HEK293 (cell line): ENCODE data around the gene TEAD3.
A peak's percentile ranks its signal among the peaks of the same experiment; 100 is the strongest.

Source experiments
- CTCF ChIA-PET: fragments of 350-600 bp; formaldehyde crosslinking; extraction: SDS; loops from one replicate; lab custom pipeline; 2021; ENCODE audit warnings: antibody characterized with exemption; lab: Yijun Ruan, JAX
- POLR2A ChIA-PET: fragments of 300-600 bp; formaldehyde crosslinking; extraction: SDS; loops from one replicate; lab custom pipeline; 2020; ENCODE audit warnings: antibody characterized with exemption, inconsistent platforms; lab: Yijun Ruan, JAX
- H3K27ac ChIP-seq: fragments of 200-500 bp; sonication (Bioruptor generic); 2 replicates; pipeline ENCODE4 v1.5.1; 2014; ENCODE audit warnings: low read depth, low read length, control low read depth, inconsistent platforms; ENCODE audit errors: extremely low read depth
- H3K36me3 ChIP-seq, 2 experiments: fragments of 200-500 bp in 1 of 2; sonication (Bioruptor generic) in 1 of 2; 1 replicate in 1 of 2; 2 replicates in 1 of 2; pipeline ENCODE4 v1.5.1; 2014 to 2017; ENCODE audit warnings: inconsistent platforms in 2 of 2, low read length in 2 of 2; ENCODE audit not compliant: control insufficient read depth in 2 of 2, insufficient read depth in 1 of 2
- H3K4me1 ChIP-seq: fragments of 200-500 bp; sonication (Bioruptor generic); 2 replicates; pipeline ENCODE4 v1.5.1; 2014; ENCODE audit warnings: mild to moderate bottlenecking, low read length, inconsistent platforms; ENCODE audit not compliant: control insufficient read depth, insufficient read depth
- H3K4me3 ChIP-seq: 2 replicates; pipeline ENCODE4 v1.5.1; 2011; ENCODE audit warnings: low read depth, mild to moderate bottlenecking, control low read depth, low read length, moderate library complexity
- H3K9me3 ChIP-seq: fragments of 200-500 bp; sonication (Bioruptor generic); 2 replicates; pipeline ENCODE4 v1.5.1; 2014; ENCODE audit warnings: low read depth, low read length, inconsistent platforms; ENCODE audit not compliant: control insufficient read depth, insufficient read depth
- GLIS1 ChIP-seq: fragments of 450-650 bp; formaldehyde crosslinking; IDR thresholded peaks from 2 replicates; pipeline ENCODE4 v1.5.1; 2016; ENCODE audit warnings: missing biosample characterization, missing genetic modification characterization
- GLIS2 ChIP-seq: fragments of 450-650 bp; formaldehyde crosslinking; IDR thresholded peaks from 2 replicates; pipeline ENCODE4 v1.5.1; 2016; ENCODE audit warnings: missing biosample characterization, missing genetic modification characterization
- KLF1 ChIP-seq: fragments of 450-650 bp; formaldehyde crosslinking; IDR thresholded peaks from 2 replicates; pipeline ENCODE4 v1.5.1; 2016; ENCODE audit warnings: missing biosample characterization, missing genetic modification characterization
- KLF8 ChIP-seq: fragments of 450-650 bp; formaldehyde crosslinking; IDR thresholded peaks from 2 replicates; pipeline ENCODE4 v1.5.1; 2016; ENCODE audit warnings: missing biosample characterization, missing genetic modification characterization
- KLF9 ChIP-seq: fragments of 450-650 bp; formaldehyde crosslinking; IDR thresholded peaks from 2 replicates; pipeline ENCODE4 v1.5.1; 2016; ENCODE audit warnings: missing biosample characterization, missing genetic modification characterization, low read depth
- SCRT1 ChIP-seq: fragments of 450-650 bp; formaldehyde crosslinking; IDR thresholded peaks from 2 replicates; pipeline ENCODE4 v1.5.1; 2016; ENCODE audit warnings: missing biosample characterization, missing genetic modification characterization, borderline replicate concordance
- WT1 ChIP-seq: fragments of 450-650 bp; formaldehyde crosslinking; IDR thresholded peaks from 2 replicates; pipeline ENCODE4 v1.5.1; 2016; ENCODE audit warnings: missing biosample characterization, missing genetic modification characterization
- ZNF121 ChIP-seq: fragments of 450-650 bp; formaldehyde crosslinking; IDR thresholded peaks from 2 replicates; pipeline ENCODE4 v1.5.1; 2016; ENCODE audit warnings: missing biosample characterization, missing genetic modification characterization
- ZNF391 ChIP-seq: fragments of 450-650 bp; formaldehyde crosslinking; IDR thresholded peaks from 2 replicates; pipeline ENCODE4 v1.5.1; 2016; ENCODE audit warnings: low read depth, missing biosample characterization, missing genetic modification characterization, borderline replicate concordance
- ZNF510 ChIP-seq: fragments of 450-650 bp; formaldehyde crosslinking; IDR thresholded peaks from 2 replicates; pipeline ENCODE4 v1.5.1; 2018; ENCODE audit warnings: mild to moderate bottlenecking, missing genetic modification characterization, missing biosample characterization; ENCODE audit not compliant: insufficient replicate concordance
- ZNF585B ChIP-seq: fragments of 450-650 bp; formaldehyde crosslinking; IDR thresholded peaks from 2 replicates; pipeline ENCODE4 v1.5.1; 2016; ENCODE audit warnings: missing biosample characterization, missing genetic modification characterization
- ZNF600 ChIP-seq: fragments of 450-650 bp; formaldehyde crosslinking; IDR thresholded peaks from 2 replicates; pipeline ENCODE4 v1.5.1; 2016; ENCODE audit warnings: missing biosample characterization, missing genetic modification characterization
- ZNF626 ChIP-seq: fragments of 450-650 bp; sonication (Bioruptor Pico); formaldehyde crosslinking; IDR thresholded peaks from 2 replicates; pipeline ENCODE4 v1.5.1; 2018; ENCODE audit warnings: missing biosample characterization, missing genetic modification characterization, inconsistent platforms
- ZNF664 ChIP-seq: fragments of 450-650 bp; formaldehyde crosslinking; IDR thresholded peaks from 2 replicates; pipeline ENCODE4 v1.5.1; 2016; ENCODE audit warnings: missing biosample characterization, missing genetic modification characterization
- ZSCAN30 ChIP-seq: fragments of 450-650 bp; IDR thresholded peaks from 2 replicates; pipeline ENCODE4 v1.5.1; 2018; ENCODE audit warnings: missing biosample characterization, mild to moderate bottlenecking, missing genetic modification characterization, moderate library complexity
- TF ChIP-seq, protein P1 (sequence below): fragments of 450-650 bp; formaldehyde crosslinking; IDR thresholded peaks from 2 replicates; pipeline ENCODE4 v1.5.1; 2016; ENCODE audit warnings: missing biosample characterization, missing genetic modification characterization
- TF ChIP-seq, protein P2 (sequence below): fragments of 450-650 bp; formaldehyde crosslinking; IDR thresholded peaks from 2 replicates; pipeline ENCODE4 v1.5.1; 2016; ENCODE audit warnings: missing biosample characterization, missing genetic modification characterization
- TF ChIP-seq, protein P3 (sequence below): fragments of 450-650 bp; formaldehyde crosslinking; IDR thresholded peaks from 2 replicates; pipeline ENCODE4 v1.5.1; 2016; ENCODE audit warnings: missing biosample characterization, missing genetic modification characterization
- TF ChIP-seq, protein P4 (sequence below): fragments of 450-650 bp; formaldehyde crosslinking; IDR thresholded peaks from 2 replicates; pipeline ENCODE4 v1.5.1; 2017; ENCODE audit warnings: missing biosample characterization, missing genetic modification characterization
- TF ChIP-seq, protein P5 (sequence below): fragments of 450-650 bp; formaldehyde crosslinking; IDR thresholded peaks from 2 replicates; pipeline ENCODE4 v1.5.1; 2017; ENCODE audit warnings: missing biosample characterization, missing genetic modification characterization

TEAD3 gene

DNA sequence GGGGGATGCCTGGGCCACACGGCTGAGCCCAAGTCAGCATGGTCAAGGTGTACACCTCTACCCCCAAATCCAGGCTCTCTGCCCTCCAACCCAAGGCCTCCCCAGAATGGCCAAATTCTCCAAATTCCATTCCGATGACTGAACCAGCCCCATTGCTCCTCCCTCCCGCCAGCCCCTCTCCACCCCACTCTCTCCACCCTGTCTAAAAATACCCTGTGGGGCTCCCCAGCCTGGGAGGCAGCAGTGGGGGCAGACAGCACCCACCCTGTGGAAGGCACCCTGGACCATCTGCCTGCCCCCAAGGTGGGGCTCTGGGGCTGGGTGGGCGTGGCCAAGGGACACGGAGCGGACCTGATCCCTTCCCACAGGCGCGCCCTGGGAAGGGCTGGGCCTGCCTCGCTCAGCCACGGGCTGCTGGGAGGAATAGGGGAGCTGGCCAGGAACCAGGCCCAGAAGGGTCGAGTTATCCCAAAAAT is 11.4 kb downstream of the TEAD3 start:
- ChIA-PET CTCF (interaction anchor here (0.6 to 1.2 kb wide), 3 partner anchors 9 to 144 kb away, joined by 3 to 4 read pairs (median 3); no protein-coding TSS in a partner anchor), POLR2A (interaction anchor here (1.3 to 15.4 kb wide), 3 partner anchors 11 to 15 kb away, joined by 3 to 198 read pairs (median 20); partner anchors contain the start of genes RPL10A and TEAD3)
- Histone ChIP-seq H3K9me3 (no peaks in the 10 kb centered on the region), H3K4me3 (no peak overlapping the region), H3K36me3 (peaks cover 0 to 19% of the 10 kb centered on the region in 2 experiments; a peak in 1 of 3 replicates), H3K4me1 (peaks cover 9% of the 10 kb centered on the region), H3K27ac (no peak overlapping the region)
- TF ChIP-seq KLF9 (tag by site-specific recombination): 0 out of 2 replicates have a peak, but pooled peaks have one; percentile 30
- no peak for TF ChIP-seq ZNF121 (tag by site-specific recombination)
- TF ChIP-seq, protein P1, sequence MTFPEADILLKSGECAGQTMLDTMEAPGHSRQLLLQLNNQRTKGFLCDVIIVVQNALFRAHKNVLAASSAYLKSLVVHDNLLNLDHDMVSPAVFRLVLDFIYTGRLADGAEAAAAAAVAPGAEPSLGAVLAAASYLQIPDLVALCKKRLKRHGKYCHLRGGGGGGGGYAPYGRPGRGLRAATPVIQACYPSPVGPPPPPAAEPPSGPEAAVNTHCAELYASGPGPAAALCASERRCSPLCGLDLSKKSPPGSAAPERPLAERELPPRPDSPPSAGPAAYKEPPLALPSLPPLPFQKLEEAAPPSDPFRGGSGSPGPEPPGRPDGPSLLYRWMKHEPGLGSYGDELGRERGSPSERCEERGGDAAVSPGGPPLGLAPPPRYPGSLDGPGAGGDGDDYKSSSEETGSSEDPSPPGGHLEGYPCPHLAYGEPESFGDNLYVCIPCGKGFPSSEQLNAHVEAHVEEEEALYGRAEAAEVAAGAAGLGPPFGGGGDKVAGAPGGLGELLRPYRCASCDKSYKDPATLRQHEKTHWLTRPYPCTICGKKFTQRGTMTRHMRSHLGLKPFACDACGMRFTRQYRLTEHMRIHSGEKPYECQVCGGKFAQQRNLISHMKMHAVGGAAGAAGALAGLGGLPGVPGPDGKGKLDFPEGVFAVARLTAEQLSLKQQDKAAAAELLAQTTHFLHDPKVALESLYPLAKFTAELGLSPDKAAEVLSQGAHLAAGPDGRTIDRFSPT (tag by site-specific recombination): peak; percentile 33; the same call in 1 of the 2 replicates
- TF ChIP-seq, protein P2, sequence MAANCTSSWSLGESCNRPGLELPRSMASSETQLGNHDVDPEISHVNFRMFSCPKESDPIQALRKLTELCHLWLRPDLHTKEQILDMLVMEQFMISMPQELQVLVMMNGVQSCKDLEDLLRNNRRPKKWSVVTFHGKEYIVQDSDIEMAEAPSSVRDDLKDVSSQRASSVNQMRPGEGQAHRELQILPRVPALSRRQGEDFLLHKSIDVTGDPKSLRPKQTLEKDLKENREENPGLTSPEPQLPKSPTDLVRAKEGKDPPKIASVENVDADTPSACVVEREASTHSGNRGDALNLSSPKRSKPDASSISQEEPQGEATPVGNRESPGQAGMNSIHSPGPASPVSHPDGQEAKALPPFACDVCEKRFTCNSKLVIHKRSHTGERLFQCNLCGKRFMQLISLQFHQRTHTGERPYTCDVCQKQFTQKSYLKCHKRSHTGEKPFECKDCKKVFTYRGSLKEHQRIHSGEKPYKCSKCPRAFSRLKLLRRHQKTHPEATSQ (tag by site-specific recombination): no peak
- no peak for TF ChIP-seq SCRT1 (tag by site-specific recombination)
- TF ChIP-seq, protein P3, sequence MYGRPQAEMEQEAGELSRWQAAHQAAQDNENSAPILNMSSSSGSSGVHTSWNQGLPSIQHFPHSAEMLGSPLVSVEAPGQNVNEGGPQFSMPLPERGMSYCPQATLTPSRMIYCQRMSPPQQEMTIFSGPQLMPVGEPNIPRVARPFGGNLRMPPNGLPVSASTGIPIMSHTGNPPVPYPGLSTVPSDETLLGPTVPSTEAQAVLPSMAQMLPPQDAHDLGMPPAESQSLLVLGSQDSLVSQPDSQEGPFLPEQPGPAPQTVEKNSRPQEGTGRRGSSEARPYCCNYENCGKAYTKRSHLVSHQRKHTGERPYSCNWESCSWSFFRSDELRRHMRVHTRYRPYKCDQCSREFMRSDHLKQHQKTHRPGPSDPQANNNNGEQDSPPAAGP: peak; percentile 61; the same call in 1 of the 2 replicates
- TF ChIP-seq GLIS2 (tag by site-specific recombination): peak; percentile 23; the same call in 1 of the 2 replicates
- TF ChIP-seq ZNF600 (tag by site-specific recombination): no peak
- TF ChIP-seq ZSCAN30 (tag by site-specific recombination): no peak
- peak; percentile 93 for TF ChIP-seq KLF1 (tag by site-specific recombination)
- no peak for TF ChIP-seq ZNF664 (tag by site-specific recombination)
- peak; percentile 46; the same call in 1 of the 2 replicates for TF ChIP-seq KLF8 (tag by site-specific recombination)
- TF ChIP-seq ZNF626 (tag by site-specific recombination): no peak
- TF ChIP-seq ZNF391: no peak
- TF ChIP-seq WT1: no peak
- TF ChIP-seq, protein P4, sequence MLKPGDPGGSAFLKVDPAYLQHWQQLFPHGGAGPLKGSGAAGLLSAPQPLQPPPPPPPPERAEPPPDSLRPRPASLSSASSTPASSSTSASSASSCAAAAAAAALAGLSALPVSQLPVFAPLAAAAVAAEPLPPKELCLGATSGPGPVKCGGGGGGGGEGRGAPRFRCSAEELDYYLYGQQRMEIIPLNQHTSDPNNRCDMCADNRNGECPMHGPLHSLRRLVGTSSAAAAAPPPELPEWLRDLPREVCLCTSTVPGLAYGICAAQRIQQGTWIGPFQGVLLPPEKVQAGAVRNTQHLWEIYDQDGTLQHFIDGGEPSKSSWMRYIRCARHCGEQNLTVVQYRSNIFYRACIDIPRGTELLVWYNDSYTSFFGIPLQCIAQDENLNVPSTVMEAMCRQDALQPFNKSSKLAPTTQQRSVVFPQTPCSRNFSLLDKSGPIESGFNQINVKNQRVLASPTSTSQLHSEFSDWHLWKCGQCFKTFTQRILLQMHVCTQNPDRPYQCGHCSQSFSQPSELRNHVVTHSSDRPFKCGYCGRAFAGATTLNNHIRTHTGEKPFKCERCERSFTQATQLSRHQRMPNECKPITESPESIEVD (tag by site-specific recombination): no peak
- TF ChIP-seq ZNF510 (tag by site-specific recombination): no peak
- TF ChIP-seq ZNF585B (tag by site-specific recombination): no peak
- peak; percentile 59 for TF ChIP-seq GLIS1 (tag by site-specific recombination)
- TF ChIP-seq, protein P5, sequence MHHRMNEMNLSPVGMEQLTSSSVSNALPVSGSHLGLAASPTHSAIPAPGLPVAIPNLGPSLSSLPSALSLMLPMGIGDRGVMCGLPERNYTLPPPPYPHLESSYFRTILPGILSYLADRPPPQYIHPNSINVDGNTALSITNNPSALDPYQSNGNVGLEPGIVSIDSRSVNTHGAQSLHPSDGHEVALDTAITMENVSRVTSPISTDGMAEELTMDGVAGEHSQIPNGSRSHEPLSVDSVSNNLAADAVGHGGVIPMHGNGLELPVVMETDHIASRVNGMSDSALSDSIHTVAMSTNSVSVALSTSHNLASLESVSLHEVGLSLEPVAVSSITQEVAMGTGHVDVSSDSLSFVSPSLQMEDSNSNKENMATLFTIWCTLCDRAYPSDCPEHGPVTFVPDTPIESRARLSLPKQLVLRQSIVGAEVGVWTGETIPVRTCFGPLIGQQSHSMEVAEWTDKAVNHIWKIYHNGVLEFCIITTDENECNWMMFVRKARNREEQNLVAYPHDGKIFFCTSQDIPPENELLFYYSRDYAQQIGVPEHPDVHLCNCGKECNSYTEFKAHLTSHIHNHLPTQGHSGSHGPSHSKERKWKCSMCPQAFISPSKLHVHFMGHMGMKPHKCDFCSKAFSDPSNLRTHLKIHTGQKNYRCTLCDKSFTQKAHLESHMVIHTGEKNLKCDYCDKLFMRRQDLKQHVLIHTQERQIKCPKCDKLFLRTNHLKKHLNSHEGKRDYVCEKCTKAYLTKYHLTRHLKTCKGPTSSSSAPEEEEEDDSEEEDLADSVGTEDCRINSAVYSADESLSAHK (tag by site-specific recombination): no peak
